GM23338 (cell line): ENCODE results near the gene CEP72. TPM values are rescaled to one million over a fixed set of nuclear protein-coding genes. Genes with fewer than 3 reads are reported as not detected.

Source experiments
- ATAC-seq: fragments of 200-7000 bp; cut with Tn5 transposase; 3 replicates; pipeline ENCODE4 v1.9.1; 2020
- DNase-seq: peaks from one replicate; pipeline ENCODE4 v3.0.0-alpha.2; 2015; ENCODE audit warnings: low spot score
- H2AFZ ChIP-seq: fragments of 200-600 bp; sonication (generic); 2 replicates; pipeline ENCODE4 v1.8.0; 2016; ENCODE audit warnings: antibody characterized with exemption, mild to moderate bottlenecking, moderate library complexity
- H3F3A ChIP-seq: fragments of 200-600 bp; sonication (generic); replicated peaks from 2 replicates; pipeline ENCODE4 v1.8.0; 2017; ENCODE audit warnings: antibody characterized with exemption, mixed run types, low read depth
- H3K27ac ChIP-seq: fragments of 200-600 bp; sonication (generic); 2 replicates; pipeline ENCODE4 v1.6.1; 2016; ENCODE audit warnings: low read depth
- H3K27me3 ChIP-seq: fragments of 200-600 bp; sonication (generic); 2 replicates; pipeline ENCODE4 v1.8.0; 2016; ENCODE audit warnings: mild to moderate bottlenecking, mixed run types, moderate library complexity; ENCODE audit not compliant: insufficient read depth
- H3K36me3 ChIP-seq: fragments of 200-600 bp; sonication (generic); 2 replicates; pipeline ENCODE4 v1.8.0; 2016; ENCODE audit warnings: mild to moderate bottlenecking; ENCODE audit not compliant: insufficient read depth
- H3K4me1 ChIP-seq: fragments of 200-600 bp; sonication (generic); 2 replicates; pipeline ENCODE4 v1.8.0; 2016; ENCODE audit warnings: mild to moderate bottlenecking, moderate library complexity; ENCODE audit not compliant: insufficient read depth
- H3K4me2 ChIP-seq: fragments of 200-600 bp; sonication (generic); 2 replicates; pipeline ENCODE4 v1.7.1; 2017; ENCODE audit warnings: mixed run types
- H3K4me3 ChIP-seq: fragments of 200-600 bp; sonication (generic); 2 replicates; pipeline ENCODE4 v1.6.1; 2016; ENCODE audit warnings: mixed run types
- H3K79me2 ChIP-seq: fragments of 200-600 bp; sonication (generic); replicated peaks from 2 replicates; pipeline ENCODE4 v1.8.0; 2017; ENCODE audit warnings: mild to moderate bottlenecking; ENCODE audit not compliant: insufficient read depth
- H3K9me2 ChIP-seq: fragments of 200-600 bp; sonication (generic); 2 replicates; pipeline ENCODE4 v1.8.0; 2017; ENCODE audit not compliant: insufficient read depth
- H4K20me1 ChIP-seq: fragments of 200-600 bp; sonication (generic); replicated peaks from 2 replicates; pipeline ENCODE4 v1.8.0; 2017; ENCODE audit warnings: mild to moderate bottlenecking; ENCODE audit not compliant: insufficient read depth
- H3K27ac Mint-ChIP-seq: 2 replicates; pipeline ENCODE4 v1.8.0; 2020; ENCODE audit warnings: inconsistent platforms, mild to moderate bottlenecking, moderate library complexity, mixed read lengths
- H3K27me3 Mint-ChIP-seq: 3 replicates; pipeline ENCODE4 v1.8.0; 2022; ENCODE audit warnings: low read depth, mild to moderate bottlenecking, moderate library complexity, mixed read lengths, inconsistent platforms; ENCODE audit not compliant: insufficient read depth, poor library complexity
- H3K36me3 Mint-ChIP-seq: 3 replicates; pipeline ENCODE4 v1.8.0; 2021; ENCODE audit warnings: low read depth, mild to moderate bottlenecking, inconsistent platforms, moderate library complexity, mixed read lengths
- H3K4me1 Mint-ChIP-seq: 3 replicates; pipeline ENCODE4 v1.8.0; 2020; ENCODE audit warnings: mild to moderate bottlenecking, inconsistent platforms, mixed read lengths
- H3K4me3 Mint-ChIP-seq: 3 replicates; pipeline ENCODE4 v1.8.0; 2021; ENCODE audit warnings: moderate library complexity, mild to moderate bottlenecking, inconsistent platforms, mixed read lengths
- H3K9me3 Mint-ChIP-seq: 3 replicates; pipeline ENCODE4 v1.8.0; 2020; ENCODE audit warnings: moderate library complexity, mild to moderate bottlenecking, inconsistent platforms, mixed read lengths
- CREB1 ChIP-seq: fragments of 250-450 bp; sonication (Bioruptor Pico); IDR thresholded peaks from 2 replicates; pipeline ENCODE4 v1.5.0; 2020; ENCODE audit warnings: low read depth, mild to moderate bottlenecking, moderate library complexity
- ETS1 ChIP-seq: IDR thresholded peaks from 2 replicates; pipeline ENCODE4 v1.6.1; 2016; ENCODE audit warnings: antibody characterized with exemption
- EZH2 ChIP-seq: fragments of 200-600 bp; sonication (generic); IDR thresholded peaks from one replicate; pipeline ENCODE4 v1.8.0; 2017; ENCODE audit warnings: antibody characterized with exemption, mild to moderate bottlenecking, low read depth; ENCODE audit not compliant: unreplicated experiment
- EZH2phosphoT487 ChIP-seq: fragments of 200-600 bp; sonication (generic); IDR thresholded peaks from one replicate; pipeline ENCODE4 v1.8.1; 2018; ENCODE audit warnings: antibody characterized with exemption; ENCODE audit not compliant: unreplicated experiment
- JUNB ChIP-seq: IDR thresholded peaks from one replicate; pipeline ENCODE4 v1.6.1; 2016; ENCODE audit warnings: antibody characterized with exemption; ENCODE audit not compliant: unreplicated experiment
- NANOG ChIP-seq: IDR thresholded peaks from 2 replicates; pipeline ENCODE4 v1.6.1; 2016; ENCODE audit warnings: antibody characterized with exemption, borderline replicate concordance
- POLR2AphosphoS5 ChIP-seq: IDR thresholded peaks from 2 replicates; pipeline ENCODE4 v1.6.1; 2016; ENCODE audit warnings: antibody characterized with exemption, low read depth
- REST ChIP-seq: IDR thresholded peaks from one replicate; pipeline ENCODE4 v1.6.1; 2018; ENCODE audit warnings: antibody characterized with exemption; ENCODE audit not compliant: unreplicated experiment
- polyA plus RNA-seq: library from polyadenylated mRNA; unstranded; fragments of >200 nt; fragmentation: Nextera tagmentation; extraction: Ambion mirVana; gene quantifications from 2 replicates; pipeline ENCODE4 v1.2.1, GENCODE V29; 2016
- total RNA-seq: library from RNA; depleted of rRNA; stranded (reverse); fragments of >200 nt; shearing (Covaris generic); gene quantifications from 2 replicates; pipeline ENCODE4 v1.2.3, GENCODE V29; 2014
- TF ChIP-seq, protein P1 (sequence below): fragments of 250-450 bp; sonication (Bioruptor Pico); IDR thresholded peaks from 2 replicates; pipeline ENCODE4 v1.5.0; 2020; ENCODE audit warnings: mild to moderate bottlenecking, moderate library complexity

Gene CEP72
- total and polyA plus RNA-seq, 2 experiments from 2014 or later: 15.5 to 27.1 TPM

GRCh38 chr5:584846-585245 lies 27.3 kb upstream of the CEP72 start:
- no peaks in the 10 kb centered on the region for H3K27me3 ChIP-seq
- no peaks in the 10 kb centered on the region for H3K79me2 ChIP-seq
- Mint-ChIP-seq H3K9me3 (no peaks in the 10 kb centered on the region), H3K27me3 (peaks cover 19% of the 10 kb centered on the region), H3K36me3 (no peaks in the 10 kb centered on the region), H3K4me3 (no peak overlapping the region), H3K4me1 (peaks cover 18% of the 10 kb centered on the region), H3K27ac (no peak overlapping the region)
- no peak overlapping the region for H3K27ac ChIP-seq
- no peaks in the 10 kb centered on the region for H3K9me2 ChIP-seq
- no peaks in the 10 kb centered on the region for H4K20me1 ChIP-seq
- H3K36me3 ChIP-seq: no peaks in the 10 kb centered on the region
- TF ChIP-seq, protein P1, sequence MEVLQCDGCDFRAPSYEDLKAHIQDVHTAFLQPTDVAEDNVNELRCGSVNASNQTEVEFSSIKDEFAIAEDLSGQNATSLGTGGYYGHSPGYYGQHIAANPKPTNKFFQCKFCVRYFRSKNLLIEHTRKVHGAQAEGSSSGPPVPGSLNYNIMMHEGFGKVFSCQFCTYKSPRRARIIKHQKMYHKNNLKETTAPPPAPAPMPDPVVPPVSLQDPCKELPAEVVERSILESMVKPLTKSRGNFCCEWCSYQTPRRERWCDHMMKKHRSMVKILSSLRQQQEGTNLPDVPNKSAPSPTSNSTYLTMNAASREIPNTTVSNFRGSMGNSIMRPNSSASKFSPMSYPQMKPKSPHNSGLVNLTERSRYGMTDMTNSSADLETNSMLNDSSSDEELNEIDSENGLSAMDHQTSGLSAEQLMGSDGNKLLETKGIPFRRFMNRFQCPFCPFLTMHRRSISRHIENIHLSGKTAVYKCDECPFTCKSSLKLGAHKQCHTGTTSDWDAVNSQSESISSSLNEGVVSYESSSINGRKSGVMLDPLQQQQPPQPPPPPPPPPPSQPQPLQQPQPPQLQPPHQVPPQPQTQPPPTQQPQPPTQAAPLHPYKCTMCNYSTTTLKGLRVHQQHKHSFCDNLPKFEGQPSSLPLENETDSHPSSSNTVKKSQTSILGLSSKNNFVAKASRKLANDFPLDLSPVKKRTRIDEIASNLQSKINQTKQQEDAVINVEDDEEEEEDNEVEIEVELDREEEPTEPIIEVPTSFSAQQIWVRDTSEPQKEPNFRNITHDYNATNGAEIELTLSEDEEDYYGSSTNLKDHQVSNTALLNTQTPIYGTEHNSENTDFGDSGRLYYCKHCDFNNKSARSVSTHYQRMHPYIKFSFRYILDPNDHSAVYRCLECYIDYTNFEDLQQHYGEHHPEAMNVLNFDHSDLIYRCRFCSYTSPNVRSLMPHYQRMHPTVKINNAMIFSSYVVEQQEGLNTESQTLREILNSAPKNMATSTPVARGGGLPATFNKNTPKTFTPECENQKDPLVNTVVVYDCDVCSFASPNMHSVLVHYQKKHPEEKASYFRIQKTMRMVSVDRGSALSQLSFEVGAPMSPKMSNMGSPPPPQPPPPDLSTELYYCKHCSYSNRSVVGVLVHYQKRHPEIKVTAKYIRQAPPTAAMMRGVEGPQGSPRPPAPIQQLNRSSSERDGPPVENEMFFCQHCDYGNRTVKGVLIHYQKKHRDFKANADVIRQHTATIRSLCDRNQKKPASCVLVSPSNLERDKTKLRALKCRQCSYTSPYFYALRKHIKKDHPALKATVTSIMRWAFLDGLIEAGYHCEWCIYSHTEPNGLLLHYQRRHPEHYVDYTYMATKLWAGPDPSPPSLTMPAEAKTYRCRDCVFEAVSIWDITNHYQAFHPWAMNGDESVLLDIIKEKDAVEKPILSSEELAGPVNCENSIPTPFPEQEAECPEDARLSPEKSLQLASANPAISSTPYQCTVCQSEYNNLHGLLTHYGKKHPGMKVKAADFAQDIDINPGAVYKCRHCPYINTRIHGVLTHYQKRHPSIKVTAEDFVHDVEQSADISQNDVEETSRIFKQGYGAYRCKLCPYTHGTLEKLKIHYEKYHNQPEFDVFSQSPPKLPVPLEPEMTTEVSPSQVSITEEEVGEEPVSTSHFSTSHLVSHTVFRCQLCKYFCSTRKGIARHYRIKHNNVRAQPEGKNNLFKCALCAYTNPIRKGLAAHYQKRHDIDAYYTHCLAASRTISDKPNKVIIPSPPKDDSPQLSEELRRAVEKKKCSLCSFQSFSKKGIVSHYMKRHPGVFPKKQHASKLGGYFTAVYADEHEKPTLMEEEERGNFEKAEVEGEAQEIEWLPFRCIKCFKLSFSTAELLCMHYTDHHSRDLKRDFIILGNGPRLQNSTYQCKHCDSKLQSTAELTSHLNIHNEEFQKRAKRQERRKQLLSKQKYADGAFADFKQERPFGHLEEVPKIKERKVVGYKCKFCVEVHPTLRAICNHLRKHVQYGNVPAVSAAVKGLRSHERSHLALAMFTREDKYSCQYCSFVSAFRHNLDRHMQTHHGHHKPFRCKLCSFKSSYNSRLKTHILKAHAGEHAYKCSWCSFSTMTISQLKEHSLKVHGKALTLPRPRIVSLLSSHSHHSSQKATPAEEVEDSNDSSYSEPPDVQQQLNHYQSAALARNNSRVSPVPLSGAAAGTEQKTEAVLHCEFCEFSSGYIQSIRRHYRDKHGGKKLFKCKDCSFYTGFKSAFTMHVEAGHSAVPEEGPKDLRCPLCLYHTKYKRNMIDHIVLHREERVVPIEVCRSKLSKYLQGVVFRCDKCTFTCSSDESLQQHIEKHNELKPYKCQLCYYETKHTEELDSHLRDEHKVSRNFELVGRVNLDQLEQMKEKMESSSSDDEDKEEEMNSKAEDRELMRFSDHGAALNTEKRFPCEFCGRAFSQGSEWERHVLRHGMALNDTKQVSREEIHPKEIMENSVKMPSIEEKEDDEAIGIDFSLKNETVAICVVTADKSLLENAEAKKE: no peak
- TF ChIP-seq EZH2phosphoT487 (no peak), POLR2AphosphoS5 (no peak), NANOG (no peak), EZH2 (no peak)
- H3K4me3 ChIP-seq: no peak overlapping the region
- H2AFZ ChIP-seq: no peak overlapping the region
- H3K4me1 ChIP-seq: peaks cover 4% of the 10 kb centered on the region; the same call in 1 of the 2 replicates
- H3K4me2 ChIP-seq: no peak overlapping the region
- no peak for DNase-seq
- H3F3A ChIP-seq: no peaks in the 10 kb centered on the region
- no peak for ATAC-seq

- H3K4me1 Mint-ChIP-seq: peaks cover 11% of the 10 kb centered on the region
- no peak for DNase-seq
- H3K4me1 ChIP-seq: peaks cover 4% of the 10 kb centered on the region; the same call in 1 of the 2 replicates
- no peaks in the 10 kb centered on the region for H3K36me3 ChIP-seq
- no peak overlapping the region for H3K4me2 ChIP-seq
- no peaks in the 10 kb centered on the region for H3K9me3 Mint-ChIP-seq
- H4K20me1 ChIP-seq: no peaks in the 10 kb centered on the region
- no peaks in the 10 kb centered on the region for H3K36me3 Mint-ChIP-seq
- no peak overlapping the region for H3K27ac Mint-ChIP-seq
- H3K4me3 Mint-ChIP-seq: no peak overlapping the region
- H3F3A ChIP-seq: no peaks in the 10 kb centered on the region
- H3K79me2 ChIP-seq: no peaks in the 10 kb centered on the region
- no peak for ATAC-seq
- H3K27me3 Mint-ChIP-seq: peaks cover 16% of the 10 kb centered on the region
- no peaks in the 10 kb centered on the region for H3K27me3 ChIP-seq
- H3K9me2 ChIP-seq: no peaks in the 10 kb centered on the region
- H2AFZ ChIP-seq: no peak overlapping the region
- no peak overlapping the region for H3K4me3 ChIP-seq
- no peak overlapping the region for H3K27ac ChIP-seq
- TF ChIP-seq EZH2: no peak
- TF ChIP-seq ETS1: no peak
- TF ChIP-seq NANOG: no peak
- no peak for TF ChIP-seq REST
- TF ChIP-seq JUNB: no peak
- no peak for TF ChIP-seq CREB1 (CRISPR knock-in tag)
These were observed 26.6 kb upstream of the CEP72 start for GRCh38 chr5:585556-585955.
